ENCODE measurements around the gene NUTF2. TPM values are rescaled to one million over a fixed set of nuclear protein-coding genes. Genes with fewer than 3 reads are reported as not detected.
A peak's percentile ranks its signal among the peaks of the same experiment; 100 is the strongest.

The NUTF2 gene
- total and polyA plus RNA-seq, 2 of the 4 experiments (the other 2 are of a cell fraction) = 42.7 to 361 TPM

GRCh38 chr16:67841198-67841815, 5.4 kb upstream of the NUTF2 start:
- peak overlapping the region; percentile 42; the same call in 1 of the 2 replicates for H3K23ac ChIP-seq (ENCODE audit: low read depth, low read length)
- H3K9me3 ChIP-seq (ENCODE audit: control insufficient read depth, insufficient read depth, low read length) = no peaks in the 10 kb centered on the region
- no peak overlapping the region for H2AK5ac ChIP-seq (ENCODE audit: low read depth, low read length)
- H4K20me1 ChIP-seq (ENCODE audit: insufficient read depth, low read length) = peaks cover 13% of the 10 kb centered on the region
- H4K91ac ChIP-seq (ENCODE audit: insufficient read depth, low read depth, low read length) = peak overlapping the region; percentile 79
- H3K4me2 ChIP-seq (ENCODE audit: low read depth, low read length) = peak overlapping the region; percentile 67
- intact Hi-C loops (cut with micrococcal nuclease) (no loop called here), dilution Hi-C loops (cut with HindIII; ENCODE audit: low sequenced_read_pairs, unreplicated experiment) (no loop called here), in situ Hi-C loops (cut with MboI; ENCODE audit: low sequenced_read_pairs) (no loop called here)
- H3K4me1 ChIP-seq (ENCODE audit: control insufficient read depth, insufficient read depth, low read length) = peaks cover 13% of the 10 kb centered on the region
- H2BK15ac ChIP-seq (ENCODE audit: low read depth, low read length) = 0 out of 3 replicates have a peak overlapping the region, but pooled peaks have one; percentile 18
- peak overlapping the region; percentile 46 for H3K27ac ChIP-seq (ENCODE audit: insufficient read depth, low read length)
- H2BK20ac ChIP-seq (ENCODE audit: low read depth, low read length) = no peak overlapping the region
- H2BK5ac ChIP-seq (ENCODE audit: low read depth, low read length, poor library complexity, severe bottlenecking) = peak overlapping the region; percentile 23
- H3K4ac ChIP-seq (ENCODE audit: low read depth, low read length) = peak overlapping the region; percentile 82
- H3K27me3 ChIP-seq (ENCODE audit: control insufficient read depth, insufficient read depth, low read length) = no peaks in the 10 kb centered on the region
- ChIA-PET CTCF (no interaction called here), POLR2A (ENCODE audit: unreplicated experiment) (no interaction called here)
- no peaks in the 10 kb centered on the region for H3K36me3 ChIP-seq (ENCODE audit: control insufficient read depth, insufficient read depth, low read length)
- H3K9ac ChIP-seq (ENCODE audit: low read depth, low read length) = peak overlapping the region; percentile 15; the same call in 1 of the 2 replicates
- WGBS, 2 experiments (ENCODE audit: extremely low coverage in 2 of 2, insufficient read length in 1 of 2) = 64% methylated on average over 6 of the region's 17 CpGs; no CpG with 5 or more reads in 1 of the 2 experiments
- peaks cover 24 to 43% of the 10 kb centered on the region in 2 experiments for H3K79me1 ChIP-seq (ENCODE audit: low read depth in 1 of 2, low read length in 2 of 2)
- peak overlapping the region; percentile 17; the same call in 1 of the 2 replicates for H3K4me3 ChIP-seq (ENCODE audit: insufficient read depth, low read depth, low read length)
- ATAC-seq (ENCODE audit: low read depth) (no peak), DNase-seq (no peak)
- H3K18ac ChIP-seq (ENCODE audit: low read depth, low read length) = peak overlapping the region; percentile 31; the same call in 1 of the 2 replicates
- peak overlapping the region; percentile 80 to 96 for H4K8ac ChIP-seq (ENCODE audit: low read depth in 2 of 2, low read length in 2 of 2)
- TF ChIP-seq USF2 (IDR thresholded peaks at IDR 0.05; ENCODE audit: low read depth, low read length) (no peak), NFE2L2 (IDR thresholded peaks at IDR 0.05; ENCODE audit: low read depth, low read length) (no peak), MAFK (IDR thresholded peaks at IDR 0.05; ENCODE audit: low read depth, low read length) (no peak), ELK1 (IDR thresholded peaks at IDR 0.05; ENCODE audit: borderline replicate concordance, low read depth, low read length) (no peak), RCOR1 (IDR thresholded peaks at IDR 0.05; ENCODE audit: insufficient replicate concordance, low read length) (no peak)
- no TSS peak for BruUV-seq (replicated peaks)
- peak overlapping the region; percentile 99 for H2AK9ac ChIP-seq (replicated peaks; ENCODE audit: low read depth, low read length, poor library complexity)
- peaks cover 21% of the 10 kb centered on the region for H3K9me1 ChIP-seq (ENCODE audit: insufficient read depth, low read length)
- peak overlapping the region; percentile 81 for H4K5ac ChIP-seq (ENCODE audit: low read depth, low read length)
- no peak overlapping the region for H3K56ac ChIP-seq (ENCODE audit: extremely low read depth, insufficient read depth, low read length)
- peak overlapping the region; percentile 85 for H3K14ac ChIP-seq (replicated peaks; ENCODE audit: low read depth, low read length)
- H2AFZ ChIP-seq (replicated peaks; ENCODE audit: low read length, poor library complexity) = peak overlapping the region; percentile 100
- peak overlapping the region; percentile 49; the same call in 1 of the 2 replicates for H2BK120ac ChIP-seq (ENCODE audit: low read depth, low read length)
